ENCODE data around the gene CACNG1.

DNA sequence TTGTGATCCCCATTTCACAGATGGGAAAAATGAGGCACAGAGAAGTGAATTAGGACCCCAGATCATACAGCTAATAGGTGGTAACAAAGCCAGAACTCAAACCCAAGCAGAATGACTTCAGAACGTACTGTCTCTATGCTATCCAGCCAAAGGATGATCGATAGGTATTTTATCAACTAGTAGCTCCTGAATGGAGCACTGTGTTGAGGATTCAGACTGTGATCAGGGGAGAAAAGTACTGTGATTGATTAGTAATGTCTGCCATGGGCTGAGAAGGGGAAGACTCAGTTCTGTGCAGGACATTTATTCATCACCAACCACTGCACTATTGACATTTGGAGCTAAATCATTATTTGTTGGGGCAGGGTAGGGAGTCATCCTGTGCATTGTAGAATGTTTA lies 41.1 kb upstream of the CACNG1 start:
- no peak for TF ChIP-seq NFIC (IDR thresholded peaks at IDR 0.05)
- TF ChIP-seq TAF1 (IDR thresholded peaks at IDR 0.05; ENCODE audit: low read depth): no peak
